Natural killer cell treated with Interleukin-12 subunit alpha and Interleukin-12 subunit beta and Interleukin-15 and Interleukin-18, amount 100 ng/mL, for 72 hours (primary cell): ENCODE data around the gene MTG1. TPM values are rescaled to one million over a fixed set of nuclear protein-coding genes. Genes with fewer than 3 reads are reported as not detected.
"Not testable (repeated sequence)": the region's sequence is repeated elsewhere in the genome, so short reads cannot be mapped to it uniquely, and the experiment has no call there.

Source experiments
- ATAC-seq, 2 donors: fragments of 150-1000 bp; cut with Tn5 transposase in 1 of 2; sonication (Bioruptor Pico), chemical (Tn5 transposase) in 1 of 2; 2 replicates each; pipeline ENCODE4 v1.10.0; 2021
- DNase-seq: peaks from one replicate; pipeline ENCODE4 v3.0.0; 2022; ENCODE audit warnings: low spot score
- H3K27ac Mint-ChIP-seq, 2 donors: 1 replicate in 1 of 2; 2 replicates in 1 of 2; pipeline ENCODE4 v1.8.0; 2022; ENCODE audit warnings: mixed read lengths in 2 of 2, mild to moderate bottlenecking in 1 of 2, moderate library complexity in 1 of 2
- H3K27me3 Mint-ChIP-seq, 2 donors: 1 replicate in 1 of 2; 2 replicates in 1 of 2; pipeline ENCODE4 v1.8.0; 2022; ENCODE audit warnings: mixed read lengths in 2 of 2
- H3K36me3 Mint-ChIP-seq: one replicate; pipeline ENCODE4 v1.8.0; 2022; ENCODE audit warnings: mixed read lengths
- H3K4me1 Mint-ChIP-seq, 2 donors: 1 replicate in 1 of 2; 2 replicates in 1 of 2; pipeline ENCODE4 v1.8.0; 2022; ENCODE audit warnings: low read depth in 2 of 2, mixed read lengths in 2 of 2, mild to moderate bottlenecking in 1 of 2
- H3K4me3 Mint-ChIP-seq: one replicate; pipeline ENCODE4 v1.8.0; 2022; ENCODE audit warnings: mixed read lengths
- H3K9me3 Mint-ChIP-seq: 2 replicates; pipeline ENCODE4 v1.8.0; 2022; ENCODE audit warnings: mixed read lengths
- total RNA-seq, 2 donors: library from RNA; stranded (reverse); gene quantifications; one replicate each; pipeline ENCODE4 v1.2.3, GENCODE V29; 2022

The MTG1 gene
- total RNA-seq, 2 donors from 2014 or later, result 44.2 to 105 TPM

- Mint-ChIP-seq H3K36me3 (no peaks in the 10 kb centered on the region), H3K4me1 (peaks cover 6 to 7% of the 10 kb centered on the region in 2 donors), H3K4me3 (peak overlapping the region; percentile 72), H3K27ac (no peak overlapping the region), H3K9me3 (no peaks in the 10 kb centered on the region), H3K27me3 (no peaks in the 10 kb centered on the region)
- ATAC-seq, result peak; percentile 79 to 87
- DNase-seq, result peak; percentile 79
Measured at GRCh38 chr10:133378251-133379096, 15.5 kb upstream of the MTG1 start.

- H3K4me3 Mint-ChIP-seq, result peak within 1 kb of the TSS; percentile 72
- DNase-seq (peak; percentile 76), ATAC-seq (peak; percentile 74 to 81)
- no peaks in the 10 kb centered on the region for H3K27me3 Mint-ChIP-seq
- no peaks in the 10 kb centered on the region for H3K36me3 Mint-ChIP-seq
- no peaks in the 10 kb centered on the region for H3K9me3 Mint-ChIP-seq
- H3K27ac Mint-ChIP-seq, result no peak within 1 kb of the TSS
- peaks cover 0 to 4% of the 10 kb centered on the region in 2 donors for H3K4me1 Mint-ChIP-seq
Measured at GRCh38 chr10:133379152-133379800, 14.7 kb upstream of the MTG1 start, which contains the start of gene PAOX. Gene PAOX (plus strand): TSS chr10:133379262. CDS start chr10:133379317, 55 bp downstream.

GRCh38 chr10:133379801-133380666 is 13.9 kb upstream of the MTG1 start:
- Mint-ChIP-seq H3K27me3 (no peaks in the 10 kb centered on the region), H3K4me1 (peaks cover 0 to 4% of the 10 kb centered on the region in 2 donors), H3K9me3 (no peaks in the 10 kb centered on the region), H3K4me3 (peak overlapping the region; percentile 55), H3K27ac (no peak overlapping the region), H3K36me3 (no peaks in the 10 kb centered on the region)
- ATAC-seq (no peak), DNase-seq (no peak)

- H3K27me3 Mint-ChIP-seq, result no peaks in the 10 kb centered on the region
- no peak overlapping the region for H3K4me3 Mint-ChIP-seq
- no peaks in the 10 kb centered on the region for H3K9me3 Mint-ChIP-seq
- no peaks in the 10 kb centered on the region for H3K36me3 Mint-ChIP-seq
- no peak for DNase-seq
- H3K27ac Mint-ChIP-seq, result no peak overlapping the region
- no peak for ATAC-seq
- H3K4me1 Mint-ChIP-seq, result peaks cover 0 to 4% of the 10 kb centered on the region in 2 donors
Measured at GRCh38 chr10:133381036-133381435, 12.9 kb upstream of the MTG1 start.

- Mint-ChIP-seq H3K36me3 (no peaks in the 10 kb centered on the region), H3K4me1 (peaks cover 0 to under 1% of the 10 kb centered on the region in 2 donors), H3K27ac (no peak overlapping the region), H3K4me3 (no peak overlapping the region), H3K9me3 (no peaks in the 10 kb centered on the region), H3K27me3 (no peaks in the 10 kb centered on the region)
- ATAC-seq, result no peak
- no peak for DNase-seq
Measured at GRCh38 chr10:133383551-133383950, 10.4 kb upstream of the MTG1 start.

- H3K36me3 Mint-ChIP-seq, result no peaks in the 10 kb centered on the region
- H3K9me3 Mint-ChIP-seq, result no peaks in the 10 kb centered on the region
- H3K4me1 Mint-ChIP-seq, result peaks cover 3 to 5% of the 10 kb centered on the region in 2 donors
- ATAC-seq (no peak), DNase-seq (no peak)
- H3K27ac Mint-ChIP-seq, result no peak overlapping the region
- H3K27me3 Mint-ChIP-seq, result no peaks in the 10 kb centered on the region
- H3K4me3 Mint-ChIP-seq, result no peak overlapping the region
Measured at GRCh38 chr10:133384071-133384470, 9.9 kb upstream of the MTG1 start.

GRCh38 chr10:133385214-133385613 is 8.7 kb upstream of the MTG1 start:
- Mint-ChIP-seq H3K27me3 (no peaks in the 10 kb centered on the region), H3K27ac (no peak overlapping the region), H3K4me1 (peaks cover 10 to 13% of the 10 kb centered on the region in 2 donors), H3K9me3 (no peaks in the 10 kb centered on the region), H3K36me3 (no peaks in the 10 kb centered on the region), H3K4me3 (no peak overlapping the region)
- ATAC-seq (no peak), DNase-seq (no peak)

GRCh38 chr10:133386951-133387350 is 7.0 kb upstream of the MTG1 start:
- H3K27ac Mint-ChIP-seq, ATAC-seq, H3K36me3 Mint-ChIP-seq, H3K27me3 Mint-ChIP-seq, DNase-seq, H3K4me3 Mint-ChIP-seq, H3K9me3 Mint-ChIP-seq: not testable (repeated sequence)
- H3K4me1 Mint-ChIP-seq, result peaks cover 22 to 30% of the 10 kb centered on the region in 2 donors

- DNase-seq (no peak), ATAC-seq (no peak)
- peak overlapping the region; percentile 75 to 89 for H3K27ac Mint-ChIP-seq
- H3K4me1 Mint-ChIP-seq, result peaks cover 22 to 30% of the 10 kb centered on the region in 2 donors
- H3K4me3 Mint-ChIP-seq, result peak overlapping the region; percentile 82
- no peaks in the 10 kb centered on the region for H3K9me3 Mint-ChIP-seq
- no peaks in the 10 kb centered on the region for H3K27me3 Mint-ChIP-seq
- H3K36me3 Mint-ChIP-seq, result no peaks in the 10 kb centered on the region
Measured at GRCh38 chr10:133388236-133388972, 5.6 kb upstream of the MTG1 start.

- Mint-ChIP-seq H3K9me3 (no peaks in the 10 kb centered on the region), H3K36me3 (no peaks in the 10 kb centered on the region), H3K4me3 (peak overlapping the region; percentile 82), H3K4me1 (peaks cover 22 to 30% of the 10 kb centered on the region in 2 donors), H3K27me3 (no peaks in the 10 kb centered on the region), H3K27ac (peak overlapping the region; percentile 75 to 89)
- ATAC-seq, result peak in 1 of 2 donors; percentile 49
- DNase-seq, result no peak
Measured at GRCh38 chr10:133388973-133389818, 4.8 kb upstream of the MTG1 start.

- Mint-ChIP-seq H3K4me3 (peak overlapping the region; percentile 83), H3K9me3 (no peaks in the 10 kb centered on the region), H3K27ac (peak overlapping the region; percentile 75 to 82), H3K27me3 (no peaks in the 10 kb centered on the region), H3K4me1 (peaks cover 32 to 35% of the 10 kb centered on the region in 2 donors), H3K36me3 (no peaks in the 10 kb centered on the region)
- DNase-seq (no peak), ATAC-seq (no peak)
Measured at GRCh38 chr10:133390597-133391248, 3.2 kb upstream of the MTG1 start.

GRCh38 chr10:133391249-133391635 is 2.7 kb upstream of the MTG1 start:
- H3K36me3 Mint-ChIP-seq, result no peaks in the 10 kb centered on the region
- no peaks in the 10 kb centered on the region for H3K27me3 Mint-ChIP-seq
- H3K27ac Mint-ChIP-seq, result peak overlapping the region; percentile 75 to 82
- H3K4me3 Mint-ChIP-seq, result peak overlapping the region; percentile 64
- H3K9me3 Mint-ChIP-seq, result no peaks in the 10 kb centered on the region
- DNase-seq, result no peak
- H3K4me1 Mint-ChIP-seq, result peaks cover 33 to 35% of the 10 kb centered on the region in 2 donors
- no peak for ATAC-seq
